ENCODE results near the gene TBX5. TPM values are rescaled to one million over a fixed set of nuclear protein-coding genes. Genes with fewer than 3 reads are reported as not detected.

Gene TBX5
- total and polyA plus RNA-seq, 5 donors from 2014 or later, result not detected

DNA sequence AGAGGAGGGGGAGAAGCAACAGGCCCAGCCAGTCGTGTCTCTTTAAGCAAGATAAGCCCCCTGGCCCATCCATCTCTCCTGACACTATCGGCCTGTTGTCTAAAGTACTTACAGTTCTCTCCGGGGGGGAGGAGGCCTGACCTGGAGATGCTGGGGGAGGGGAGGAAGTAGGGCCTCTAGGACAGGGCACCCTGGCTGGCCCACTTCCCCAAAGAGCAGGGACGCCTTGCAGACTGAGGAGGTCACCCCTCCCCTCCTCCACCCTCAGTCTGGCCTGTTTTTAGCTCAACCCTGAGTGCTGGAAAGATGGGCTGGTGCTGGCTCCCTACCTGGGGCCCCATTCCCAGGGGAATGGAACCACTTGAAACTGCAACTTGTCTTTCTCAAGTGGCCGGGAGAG is 70.3 kb downstream of the TBX5 start:
- DNase-seq (no peak), ATAC-seq (ENCODE audit: low read depth in 2 of 2) (no peak)
- no peak overlapping the region for H3K27ac ChIP-seq (ENCODE audit: insufficient read depth, low read length, poor library complexity, severe bottlenecking)
- Mint-ChIP-seq H3K4me1 (no peaks in the 10 kb centered on the region), H3K36me3 (no peaks in the 10 kb centered on the region), H3K4me3 (no peak overlapping the region), H3K27me3 (no peaks in the 10 kb centered on the region), H3K27ac (no peak overlapping the region), H3K9me3 (peaks cover 0 to 8% (median 3%) of the 10 kb centered on the region in 7 donors)
- H3K4me1 ChIP-seq (ENCODE audit: control insufficient read depth, insufficient read depth, low read length, poor library complexity, severe bottlenecking), result no peaks in the 10 kb centered on the region
- H3K4me3 ChIP-seq (ENCODE audit: low read depth, low read length), result no peak overlapping the region
- no peaks in the 10 kb centered on the region for H3K27me3 ChIP-seq (ENCODE audit: control insufficient read depth, insufficient read depth, low read length)
- H3K9me3 ChIP-seq (ENCODE audit: control insufficient read depth in 2 of 2, low read length in 2 of 2), result no peaks in the 10 kb centered on the region
- no peaks in the 10 kb centered on the region for H3K36me3 ChIP-seq (ENCODE audit: control insufficient read depth, insufficient read depth, low read length)

DNA sequence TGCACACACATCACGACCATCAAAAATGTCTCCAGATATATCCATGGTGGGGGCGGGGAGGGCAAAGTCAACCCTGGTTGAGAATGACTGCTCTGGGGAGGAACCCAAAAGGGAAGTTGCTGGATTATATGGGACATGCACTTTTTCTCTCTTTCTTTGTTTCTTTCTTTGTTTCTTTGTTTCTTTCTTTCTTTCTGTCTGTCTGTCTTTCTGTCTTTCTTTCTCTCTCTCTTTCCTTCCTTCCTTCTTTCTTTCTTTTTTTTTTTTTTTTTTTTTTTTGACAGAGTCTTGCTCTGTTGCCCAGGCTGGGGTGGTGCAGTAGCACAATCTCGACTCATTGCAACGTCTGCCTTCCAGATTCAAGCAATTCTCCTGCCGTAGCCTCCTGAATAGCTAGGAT is 71.5 kb downstream of the TBX5 start:
- no peak overlapping the region for H3K4me3 Mint-ChIP-seq
- H3K27me3 ChIP-seq (ENCODE audit: control insufficient read depth, insufficient read depth, low read length), result no peaks in the 10 kb centered on the region
- no peak overlapping the region for H3K27ac ChIP-seq (ENCODE audit: insufficient read depth, low read length, poor library complexity, severe bottlenecking)
- H3K9me3 ChIP-seq (ENCODE audit: control insufficient read depth in 2 of 2, low read length in 2 of 2), result no peaks in the 10 kb centered on the region
- H3K36me3 ChIP-seq (ENCODE audit: control insufficient read depth, insufficient read depth, low read length), result no peaks in the 10 kb centered on the region
- peaks cover 0 to 8% (median 4%) of the 10 kb centered on the region in 7 donors for H3K9me3 Mint-ChIP-seq
- no peak overlapping the region for H3K27ac Mint-ChIP-seq
- H3K4me1 ChIP-seq (ENCODE audit: control insufficient read depth, insufficient read depth, low read length, poor library complexity, severe bottlenecking), result no peaks in the 10 kb centered on the region
- no peaks in the 10 kb centered on the region for H3K36me3 Mint-ChIP-seq
- DNase-seq (no peak), ATAC-seq (ENCODE audit: low read depth in 2 of 2) (no peak)
- H3K4me3 ChIP-seq (ENCODE audit: low read depth, low read length), result no peak overlapping the region
- H3K4me1 Mint-ChIP-seq, result no peaks in the 10 kb centered on the region
- H3K27me3 Mint-ChIP-seq, result no peaks in the 10 kb centered on the region

DNA sequence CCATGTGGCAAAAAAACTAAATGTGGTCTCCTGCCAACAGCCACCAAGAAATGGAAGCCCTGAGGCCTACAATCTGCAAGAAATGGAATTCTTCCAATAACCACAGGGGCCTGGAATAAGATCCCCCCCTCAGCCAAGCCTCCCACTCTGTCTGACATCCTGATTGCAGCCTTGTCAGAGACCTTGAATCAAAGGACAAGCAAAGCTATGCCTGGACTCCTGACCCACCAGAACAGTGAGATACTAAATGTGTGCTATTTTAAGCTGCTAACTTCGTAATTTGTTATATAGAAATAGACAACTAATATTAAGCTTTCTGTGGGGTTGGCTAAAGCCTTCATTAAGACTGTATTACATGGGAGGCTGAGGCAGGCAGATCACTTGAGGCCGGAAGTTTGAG is 77.7 kb downstream of the TBX5 start:
- Mint-ChIP-seq H3K9me3 (peaks cover 0 to 7% (median 2%) of the 10 kb centered on the region in 7 donors), H3K4me3 (no peak overlapping the region), H3K4me1 (no peaks in the 10 kb centered on the region)

DNA sequence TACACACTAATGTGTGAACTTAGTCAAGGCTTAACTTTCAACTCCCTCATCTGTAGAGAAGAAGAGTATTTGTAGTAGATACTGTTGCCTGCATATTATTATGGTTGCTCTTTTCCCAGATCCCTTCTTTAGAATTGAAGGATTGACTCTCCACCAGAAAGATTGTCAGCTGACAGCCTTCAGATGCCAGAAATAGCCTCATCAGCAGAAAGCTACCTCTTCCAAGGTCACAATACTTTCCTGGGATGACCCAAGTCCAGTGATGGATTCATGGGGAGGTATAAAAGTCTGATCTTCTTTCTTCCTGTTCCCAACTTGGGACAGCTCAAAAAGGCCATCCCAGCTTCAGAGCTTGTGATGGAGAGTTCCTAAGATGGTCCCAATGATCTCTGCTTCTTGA is 78.2 kb downstream of the TBX5 start:
- no peaks in the 10 kb centered on the region for H3K4me1 Mint-ChIP-seq

More for the DNA sequence above, 77.7 kb downstream of the TBX5 start:
- H3K4me3 ChIP-seq (ENCODE audit: low read depth, low read length), result no peak overlapping the region
- H3K9me3 ChIP-seq (ENCODE audit: control insufficient read depth in 2 of 2, low read length in 2 of 2), result peaks cover 0 to 3% of the 10 kb centered on the region in 2 experiments
- no peaks in the 10 kb centered on the region for H3K4me1 ChIP-seq (ENCODE audit: control insufficient read depth, insufficient read depth, low read length, poor library complexity, severe bottlenecking)
- no peaks in the 10 kb centered on the region for H3K36me3 Mint-ChIP-seq
- no peaks in the 10 kb centered on the region for H3K27me3 Mint-ChIP-seq
- no peaks in the 10 kb centered on the region for H3K27me3 ChIP-seq (ENCODE audit: control insufficient read depth, insufficient read depth, low read length)
- ATAC-seq (ENCODE audit: low read depth in 2 of 2) (no peak), DNase-seq (no peak)
- H3K36me3 ChIP-seq (ENCODE audit: control insufficient read depth, insufficient read depth, low read length), result no peaks in the 10 kb centered on the region
- no peak overlapping the region for H3K27ac ChIP-seq (ENCODE audit: insufficient read depth, low read length, poor library complexity, severe bottlenecking)
- no peak overlapping the region for H3K27ac Mint-ChIP-seq

DNA sequence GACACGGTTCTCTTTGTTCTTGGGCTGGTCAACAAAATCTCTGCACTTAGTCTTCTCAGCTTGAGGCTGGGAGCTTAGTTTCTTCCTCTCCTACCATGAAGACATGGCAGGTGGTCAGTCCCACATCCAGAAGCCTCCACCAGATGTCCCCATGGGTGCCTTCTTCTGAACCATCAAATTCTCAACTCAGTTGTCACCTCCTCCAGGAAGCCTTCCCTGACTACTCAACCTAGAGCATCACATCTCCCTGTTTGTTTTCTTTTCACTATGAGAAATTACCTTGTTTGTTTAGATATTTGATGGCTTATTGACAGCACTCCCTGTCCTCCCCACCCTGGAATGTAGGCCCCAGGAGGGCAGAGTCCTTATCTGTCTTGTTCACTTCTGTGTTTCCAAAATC is 84.4 kb downstream of the TBX5 start:
- no peak overlapping the region for H3K27ac Mint-ChIP-seq
- H3K27ac ChIP-seq (ENCODE audit: insufficient read depth, low read length, poor library complexity, severe bottlenecking), result no peak overlapping the region
- H3K9me3 Mint-ChIP-seq, result peaks cover 0 to 2% (median 0%) of the 10 kb centered on the region in 7 donors
- DNase-seq, result no peak
- H3K4me1 Mint-ChIP-seq, result no peaks in the 10 kb centered on the region
- no peak overlapping the region for H3K4me3 Mint-ChIP-seq
- H3K4me3 ChIP-seq (ENCODE audit: low read depth, low read length), result no peak overlapping the region
- H3K9me3 ChIP-seq (ENCODE audit: control insufficient read depth in 2 of 2, low read length in 2 of 2), result no peaks in the 10 kb centered on the region
- ATAC-seq (ENCODE audit: low read depth in 2 of 2), result no peak
- no peaks in the 10 kb centered on the region for H3K27me3 ChIP-seq (ENCODE audit: control insufficient read depth, insufficient read depth, low read length)
- no peaks in the 10 kb centered on the region for H3K4me1 ChIP-seq (ENCODE audit: control insufficient read depth, insufficient read depth, low read length, poor library complexity, severe bottlenecking)
- no peaks in the 10 kb centered on the region for H3K36me3 Mint-ChIP-seq
- no peaks in the 10 kb centered on the region for H3K27me3 Mint-ChIP-seq
- no peaks in the 10 kb centered on the region for H3K36me3 ChIP-seq (ENCODE audit: control insufficient read depth, insufficient read depth, low read length)

More for the DNA sequence above, 78.2 kb downstream of the TBX5 start:
- H3K4me1 ChIP-seq (ENCODE audit: control insufficient read depth, insufficient read depth, low read length, poor library complexity, severe bottlenecking), result no peaks in the 10 kb centered on the region
- H3K27me3 ChIP-seq (ENCODE audit: control insufficient read depth, insufficient read depth, low read length), result no peaks in the 10 kb centered on the region
- H3K4me3 ChIP-seq (ENCODE audit: low read depth, low read length), result no peak overlapping the region
- Mint-ChIP-seq H3K4me3 (no peak overlapping the region), H3K27me3 (no peaks in the 10 kb centered on the region), H3K9me3 (peaks cover 0 to 7% (median 2%) of the 10 kb centered on the region in 7 donors), H3K27ac (no peak overlapping the region), H3K36me3 (no peaks in the 10 kb centered on the region)
- no peaks in the 10 kb centered on the region for H3K36me3 ChIP-seq (ENCODE audit: control insufficient read depth, insufficient read depth, low read length)
- H3K27ac ChIP-seq (ENCODE audit: insufficient read depth, low read length, poor library complexity, severe bottlenecking), result no peak overlapping the region
- DNase-seq (no peak), ATAC-seq (ENCODE audit: low read depth in 2 of 2) (no peak)
- peaks cover 0 to 3% of the 10 kb centered on the region in 2 experiments for H3K9me3 ChIP-seq (ENCODE audit: control insufficient read depth in 2 of 2, low read length in 2 of 2)

DNA sequence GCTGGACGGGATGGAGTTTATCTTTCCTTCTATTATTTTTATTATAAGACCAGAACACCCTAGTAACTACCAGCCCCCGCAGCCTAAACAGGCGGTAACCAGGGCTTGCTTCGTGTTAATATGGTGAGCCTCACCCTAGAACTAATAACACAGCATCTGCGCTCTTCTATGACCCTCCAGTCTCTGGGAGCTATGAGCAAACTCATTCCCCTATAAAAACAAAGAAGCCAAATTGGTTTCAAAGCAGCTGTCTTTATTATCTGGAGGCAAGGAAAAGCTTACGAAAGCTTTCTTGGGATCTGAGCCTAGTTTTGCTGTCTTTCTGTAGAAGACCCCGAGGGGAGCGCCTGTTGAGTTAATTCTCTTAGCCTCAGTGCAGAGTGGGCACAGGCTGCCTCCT is 85.0 kb downstream of the TBX5 start:
- H3K36me3 ChIP-seq (ENCODE audit: control insufficient read depth, insufficient read depth, low read length), result no peaks in the 10 kb centered on the region
- Mint-ChIP-seq H3K27ac (no peak overlapping the region), H3K4me3 (no peak overlapping the region), H3K27me3 (no peaks in the 10 kb centered on the region), H3K9me3 (peaks cover 0 to 2% (median 0%) of the 10 kb centered on the region in 7 donors), H3K36me3 (no peaks in the 10 kb centered on the region), H3K4me1 (no peaks in the 10 kb centered on the region)
- DNase-seq (no peak), ATAC-seq (ENCODE audit: low read depth in 2 of 2) (no peak)
- H3K27ac ChIP-seq (ENCODE audit: insufficient read depth, low read length, poor library complexity, severe bottlenecking), result no peak overlapping the region
- no peak overlapping the region for H3K4me3 ChIP-seq (ENCODE audit: low read depth, low read length)
- no peaks in the 10 kb centered on the region for H3K9me3 ChIP-seq (ENCODE audit: control insufficient read depth in 2 of 2, low read length in 2 of 2)
- H3K27me3 ChIP-seq (ENCODE audit: control insufficient read depth, insufficient read depth, low read length), result no peaks in the 10 kb centered on the region
- H3K4me1 ChIP-seq (ENCODE audit: control insufficient read depth, insufficient read depth, low read length, poor library complexity, severe bottlenecking), result no peaks in the 10 kb centered on the region

DNA sequence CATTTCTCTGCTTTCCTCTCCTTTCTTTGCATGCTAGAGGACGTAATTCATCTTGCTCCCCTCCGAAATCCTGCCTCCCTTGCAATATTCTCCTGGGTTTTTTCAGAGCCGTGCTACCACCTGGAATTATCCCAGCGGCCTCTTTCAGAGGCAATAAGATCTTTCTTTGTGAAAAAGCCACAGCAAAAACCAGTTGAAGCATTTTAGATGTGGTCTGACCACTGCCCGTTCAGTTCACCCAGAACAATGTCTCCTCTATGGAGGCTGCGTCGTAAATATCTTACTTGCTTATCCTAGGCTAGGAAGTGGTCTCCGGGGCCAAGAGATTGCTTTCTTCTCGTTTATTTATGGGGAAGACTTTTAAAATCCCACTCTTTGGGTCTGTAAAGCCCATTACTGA is 85.8 kb downstream of the TBX5 start:
- no peaks in the 10 kb centered on the region for H3K36me3 ChIP-seq (ENCODE audit: control insufficient read depth, insufficient read depth, low read length)
- H3K4me1 ChIP-seq (ENCODE audit: control insufficient read depth, insufficient read depth, low read length, poor library complexity, severe bottlenecking), result no peaks in the 10 kb centered on the region
- Mint-ChIP-seq H3K36me3 (no peaks in the 10 kb centered on the region), H3K4me3 (no peak overlapping the region), H3K9me3 (peaks cover 0 to 2% (median 0%) of the 10 kb centered on the region in 7 donors), H3K27me3 (no peaks in the 10 kb centered on the region), H3K27ac (no peak overlapping the region), H3K4me1 (no peaks in the 10 kb centered on the region)
- H3K4me3 ChIP-seq (ENCODE audit: low read depth, low read length), result no peak overlapping the region
- no peak for ATAC-seq (ENCODE audit: low read depth in 2 of 2)
- H3K27ac ChIP-seq (ENCODE audit: insufficient read depth, low read length, poor library complexity, severe bottlenecking), result no peak overlapping the region
- no peak for DNase-seq
- no peaks in the 10 kb centered on the region for H3K9me3 ChIP-seq (ENCODE audit: control insufficient read depth in 2 of 2, low read length in 2 of 2)
- no peaks in the 10 kb centered on the region for H3K27me3 ChIP-seq (ENCODE audit: control insufficient read depth, insufficient read depth, low read length)

DNA sequence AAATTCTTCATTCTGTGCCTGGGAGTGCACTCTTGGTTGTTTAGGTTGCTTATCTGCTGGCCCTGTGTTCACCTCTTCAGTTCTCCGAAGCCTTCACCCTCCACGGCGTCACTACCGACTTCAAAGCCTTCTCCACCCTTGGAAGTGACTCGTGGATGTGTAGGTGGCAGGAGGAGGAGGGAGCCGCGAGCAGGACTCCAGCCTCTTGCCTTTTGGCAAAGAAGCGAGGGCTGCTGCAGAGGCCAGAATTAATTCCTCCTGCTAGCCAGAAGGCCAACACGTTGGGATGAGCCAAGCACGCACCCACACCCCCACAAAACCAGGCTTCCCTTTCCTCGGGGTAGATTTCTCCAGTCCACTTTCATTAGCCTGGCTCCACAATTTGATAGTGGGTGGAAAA is 86.5 kb downstream of the TBX5 start:
- H3K4me1 ChIP-seq (ENCODE audit: control insufficient read depth, insufficient read depth, low read length, poor library complexity, severe bottlenecking), result no peaks in the 10 kb centered on the region
- no peak overlapping the region for H3K27ac Mint-ChIP-seq
- no peak overlapping the region for H3K4me3 ChIP-seq (ENCODE audit: low read depth, low read length)
- H3K9me3 Mint-ChIP-seq, result peaks cover 0 to 2% (median 0%) of the 10 kb centered on the region in 7 donors
- H3K36me3 Mint-ChIP-seq, result no peaks in the 10 kb centered on the region
- no peaks in the 10 kb centered on the region for H3K4me1 Mint-ChIP-seq
- no peaks in the 10 kb centered on the region for H3K27me3 Mint-ChIP-seq
- DNase-seq (no peak), ATAC-seq (ENCODE audit: low read depth in 2 of 2) (no peak)
- H3K4me3 Mint-ChIP-seq, result no peak overlapping the region
- no peaks in the 10 kb centered on the region for H3K9me3 ChIP-seq (ENCODE audit: control insufficient read depth in 2 of 2, low read length in 2 of 2)
- H3K36me3 ChIP-seq (ENCODE audit: control insufficient read depth, insufficient read depth, low read length), result no peaks in the 10 kb centered on the region
- no peaks in the 10 kb centered on the region for H3K27me3 ChIP-seq (ENCODE audit: control insufficient read depth, insufficient read depth, low read length)
- no peak overlapping the region for H3K27ac ChIP-seq (ENCODE audit: insufficient read depth, low read length, poor library complexity, severe bottlenecking)

Data from CD4-positive, CD25-positive, alpha-beta regulatory T cell (primary cell).